ENCODE measurements around the gene DNLZ.

DNLZ gene

GRCh38 chr9:136379891-136380290, 16.3 kb upstream of the DNLZ start:
- no peak for TF ChIP-seq CTCF (IDR thresholded peaks at IDR 0.05; ENCODE audit: control insufficient read depth, insufficient read depth, low read depth, low read length, missing control alignments)
- no peak for DNase-seq (ENCODE audit: low read depth)
- no peak overlapping the region for H3K4me3 ChIP-seq (ENCODE audit: control insufficient read depth, low read depth, low read length)

- no peak for TF ChIP-seq CTCF (IDR thresholded peaks at IDR 0.05; ENCODE audit: control insufficient read depth, insufficient read depth, low read depth, low read length, missing control alignments)
- DNase-seq (ENCODE audit: low read depth) = no peak
- H3K4me3 ChIP-seq (ENCODE audit: control insufficient read depth, low read depth, low read length) = no peak overlapping the region
Observed at GRCh38 chr9:136379401-136379800, 15.9 kb upstream of the DNLZ start.

- H3K4me3 ChIP-seq (ENCODE audit: control insufficient read depth, low read depth, low read length) = no peak overlapping the region
- no peak for DNase-seq (ENCODE audit: low read depth)
- no peak for TF ChIP-seq CTCF (IDR thresholded peaks at IDR 0.05; ENCODE audit: control insufficient read depth, insufficient read depth, low read depth, low read length, missing control alignments)
Observed at GRCh38 chr9:136379003-136379287, 15.4 kb upstream of the DNLZ start.

GRCh38 chr9:136378170-136379002, 14.8 kb upstream of the DNLZ start:
- no peak for DNase-seq (ENCODE audit: low read depth)
- no peak overlapping the region for H3K4me3 ChIP-seq (ENCODE audit: control insufficient read depth, low read depth, low read length)
- no peak for TF ChIP-seq CTCF (IDR thresholded peaks at IDR 0.05; ENCODE audit: control insufficient read depth, insufficient read depth, low read depth, low read length, missing control alignments)

- TF ChIP-seq CTCF (IDR thresholded peaks at IDR 0.05; ENCODE audit: control insufficient read depth, insufficient read depth, low read depth, low read length, missing control alignments) = no peak
- H3K4me3 ChIP-seq (ENCODE audit: control insufficient read depth, low read depth, low read length) = no peak overlapping the region
- DNase-seq (ENCODE audit: low read depth) = no peak
Observed at GRCh38 chr9:136377341-136378169, 14.0 kb upstream of the DNLZ start.

- H3K4me3 ChIP-seq (ENCODE audit: control insufficient read depth, low read depth, low read length) = no peak overlapping the region
- no peak for TF ChIP-seq CTCF (IDR thresholded peaks at IDR 0.05; ENCODE audit: control insufficient read depth, insufficient read depth, low read depth, low read length, missing control alignments)
- DNase-seq (ENCODE audit: low read depth) = no peak
Observed at GRCh38 chr9:136376457-136376856, 12.9 kb upstream of the DNLZ start.

Data from AG09309 (cell line).